Omental fat pad (tissue), 4 donors: Measurements from ENCODE around the gene CLUH. TPM values are rescaled to one million over a fixed set of nuclear protein-coding genes. Genes with fewer than 3 reads are reported as not detected.

Experiments used
- ATAC-seq: fragments of 150-250 bp; one replicate; pipeline ENCODE4 v1.9.1; 2016; ENCODE audit warnings: mild to moderate bottlenecking, moderate library complexity; ENCODE audit not compliant: low FRiP score
- DNase-seq: peaks from one replicate; pipeline ENCODE4 v3.0.0-alpha.2; 2019; ENCODE audit warnings: low spot score
- total RNA-seq, 4 donors: library from RNA; depleted of rRNA; stranded (reverse); fragments of >200 nt; gene quantifications; one replicate each; pipeline ENCODE4 v1.1.0, GENCODE V29; 2016
- TF ChIP-seq, protein P1 (sequence below), 3 donors: fragments of 450-650 bp; IDR thresholded peaks; one replicate each; pipeline ENCODE4 v1.5.1; 2016 to 2017; ENCODE audit warnings: antibody characterized with exemption in 3 of 3, mild to moderate bottlenecking in 3 of 3, moderate library complexity in 2 of 3

The CLUH gene
- total RNA-seq, 4 donors from 2014 or later, result 39.2 to 167 (median 95.0) TPM

DNA sequence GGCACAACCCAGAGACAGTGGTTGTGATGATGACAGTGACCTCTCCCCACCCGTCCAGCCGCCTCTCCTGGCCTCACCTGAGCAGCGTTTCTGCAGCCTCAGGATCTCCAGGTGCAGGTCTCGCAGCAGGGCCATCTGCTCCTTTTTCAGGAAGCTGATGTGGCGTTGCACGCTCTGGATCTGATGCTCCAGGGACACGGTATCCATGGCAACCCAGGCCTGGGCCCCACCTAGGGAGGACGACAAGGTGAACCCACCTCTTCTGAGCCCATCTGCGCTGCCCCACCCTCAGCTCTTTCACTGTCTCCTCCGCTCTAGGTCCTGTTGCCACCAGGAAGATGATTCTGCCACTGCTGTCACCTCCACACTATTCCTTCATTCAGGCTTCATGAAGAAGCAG lies 23.4 kb upstream of the CLUH start:
- ATAC-seq, result no peak
- TF ChIP-seq, protein P1, sequence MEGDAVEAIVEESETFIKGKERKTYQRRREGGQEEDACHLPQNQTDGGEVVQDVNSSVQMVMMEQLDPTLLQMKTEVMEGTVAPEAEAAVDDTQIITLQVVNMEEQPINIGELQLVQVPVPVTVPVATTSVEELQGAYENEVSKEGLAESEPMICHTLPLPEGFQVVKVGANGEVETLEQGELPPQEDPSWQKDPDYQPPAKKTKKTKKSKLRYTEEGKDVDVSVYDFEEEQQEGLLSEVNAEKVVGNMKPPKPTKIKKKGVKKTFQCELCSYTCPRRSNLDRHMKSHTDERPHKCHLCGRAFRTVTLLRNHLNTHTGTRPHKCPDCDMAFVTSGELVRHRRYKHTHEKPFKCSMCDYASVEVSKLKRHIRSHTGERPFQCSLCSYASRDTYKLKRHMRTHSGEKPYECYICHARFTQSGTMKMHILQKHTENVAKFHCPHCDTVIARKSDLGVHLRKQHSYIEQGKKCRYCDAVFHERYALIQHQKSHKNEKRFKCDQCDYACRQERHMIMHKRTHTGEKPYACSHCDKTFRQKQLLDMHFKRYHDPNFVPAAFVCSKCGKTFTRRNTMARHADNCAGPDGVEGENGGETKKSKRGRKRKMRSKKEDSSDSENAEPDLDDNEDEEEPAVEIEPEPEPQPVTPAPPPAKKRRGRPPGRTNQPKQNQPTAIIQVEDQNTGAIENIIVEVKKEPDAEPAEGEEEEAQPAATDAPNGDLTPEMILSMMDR (IDR thresholded peaks at IDR 0.05), result no peak
- DNase-seq, result no peak

DNA sequence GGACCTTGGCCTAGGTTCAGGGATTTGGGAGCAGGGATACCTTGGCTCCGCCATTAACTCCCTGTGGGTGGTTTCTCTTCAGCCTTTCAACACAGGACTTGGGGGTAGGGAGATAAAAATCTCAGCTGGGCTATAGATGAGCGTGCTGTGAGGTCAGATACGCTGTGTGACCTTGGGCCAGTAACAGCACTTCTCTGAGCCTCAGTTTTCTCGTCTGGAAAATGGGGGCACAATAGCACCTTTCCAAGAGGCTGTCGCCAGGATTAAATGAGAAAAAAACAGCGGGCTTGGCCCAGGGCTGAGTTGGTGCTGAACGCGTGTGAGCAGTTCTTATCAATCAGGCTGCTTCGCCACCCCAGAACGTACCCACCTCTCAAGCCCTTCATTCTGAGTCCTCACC lies 20.2 kb upstream of the CLUH start:
- ATAC-seq (no peak), DNase-seq (no peak)
- TF ChIP-seq, protein P1 (IDR thresholded peaks at IDR 0.05), result no peak

DNA sequence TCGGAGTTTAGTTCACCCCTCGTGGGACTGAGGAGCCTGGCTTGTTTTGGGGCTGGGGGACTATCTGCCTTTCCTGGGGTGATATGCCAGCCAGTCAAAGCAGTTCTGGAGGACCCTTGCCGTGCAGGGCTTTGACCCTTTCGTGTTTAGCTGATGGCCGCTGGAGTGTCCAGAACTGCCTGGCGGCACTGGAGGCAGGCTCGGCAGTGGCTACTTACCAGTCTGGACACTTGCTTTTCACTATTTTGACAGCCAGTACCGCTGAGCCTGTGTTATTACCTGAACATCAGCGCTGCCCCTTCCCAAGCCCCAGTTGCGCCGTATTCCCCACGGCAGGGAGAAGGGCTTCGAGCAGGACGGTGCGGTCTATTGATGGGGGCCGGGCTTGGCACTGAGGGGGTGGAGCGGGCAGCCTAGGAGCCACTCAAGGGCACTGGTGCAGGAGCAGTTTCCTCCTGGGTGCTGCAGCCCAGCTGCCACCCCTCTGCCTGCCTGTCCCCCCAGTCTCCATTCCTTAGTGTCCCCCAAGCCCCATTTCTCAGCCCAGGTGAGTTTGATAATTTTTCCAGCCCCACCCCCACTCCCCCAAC lies 19.3 kb upstream of the CLUH start:
- no peak for ATAC-seq

DNA sequence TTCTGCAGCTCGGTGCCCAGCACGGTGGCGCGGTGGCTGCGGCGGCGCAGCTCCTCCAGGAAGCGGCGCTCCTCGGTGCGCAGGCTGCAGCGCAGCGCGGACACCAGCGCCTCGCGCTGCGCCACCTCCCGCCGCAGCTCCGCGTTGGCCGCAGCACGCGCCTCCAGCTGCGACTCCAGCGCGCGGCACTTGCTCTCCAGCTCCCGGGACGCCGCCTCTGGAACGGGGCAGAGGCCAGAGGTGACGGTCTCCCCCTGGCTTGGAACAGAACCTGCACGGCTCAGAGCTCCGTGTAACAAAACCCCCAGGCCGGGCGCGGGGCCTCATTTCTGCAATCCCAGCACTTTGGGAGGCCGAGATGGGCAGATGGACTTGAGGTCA lies 13.2 kb upstream of the CLUH start:
- ATAC-seq (peak; percentile 25), DNase-seq (no peak)
- TF ChIP-seq, protein P1 (IDR thresholded peaks at IDR 0.05), result no peak

More for the DNA sequence above, 19.3 kb upstream of the CLUH start:
- no peak for DNase-seq
- TF ChIP-seq, protein P1 (IDR thresholded peaks at IDR 0.05), result no peak

DNA sequence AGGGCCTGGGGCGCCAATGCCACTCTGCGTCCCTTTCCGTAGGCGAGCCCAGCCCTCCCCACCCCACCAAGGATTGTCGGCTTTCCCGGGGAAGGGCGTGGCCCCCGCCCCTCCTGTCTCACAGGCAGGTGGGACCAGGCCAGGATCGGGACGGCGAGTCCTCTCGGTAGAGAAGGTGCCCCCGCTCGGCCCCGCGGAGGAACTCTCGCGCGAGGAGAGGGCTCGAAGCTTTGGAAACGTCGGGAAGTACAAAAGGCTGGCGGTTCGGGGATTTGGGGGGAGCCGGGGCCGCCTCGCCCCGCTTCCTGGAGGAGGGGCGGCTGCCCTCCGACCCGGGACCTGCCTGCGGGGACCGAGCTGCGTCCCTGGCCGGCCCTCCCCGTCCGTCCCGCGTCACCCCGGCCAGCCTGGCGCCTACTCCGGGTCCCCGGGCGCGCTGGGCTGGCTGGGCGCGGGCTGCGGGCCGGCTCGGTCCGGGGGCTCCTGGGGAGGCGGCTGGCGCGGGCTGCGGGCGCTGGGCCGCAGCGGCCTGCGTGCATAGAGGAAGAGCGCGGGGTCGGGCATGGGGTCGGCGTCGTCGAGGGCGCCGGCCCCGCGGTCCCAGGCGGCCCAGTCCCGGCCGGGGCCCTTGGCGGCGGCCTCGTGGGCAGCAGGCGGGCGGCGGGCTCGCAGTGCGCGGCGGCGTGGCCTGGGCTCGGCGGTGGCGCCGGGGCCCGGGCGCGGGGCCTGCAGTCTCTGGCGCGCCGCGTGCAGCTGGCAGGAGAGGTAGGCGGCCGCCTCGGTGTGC lies 12.6 kb upstream of the CLUH start:
- TF ChIP-seq, protein P1 (IDR thresholded peaks at IDR 0.05), result no peak
- ATAC-seq (no peak), DNase-seq (no peak)

DNA sequence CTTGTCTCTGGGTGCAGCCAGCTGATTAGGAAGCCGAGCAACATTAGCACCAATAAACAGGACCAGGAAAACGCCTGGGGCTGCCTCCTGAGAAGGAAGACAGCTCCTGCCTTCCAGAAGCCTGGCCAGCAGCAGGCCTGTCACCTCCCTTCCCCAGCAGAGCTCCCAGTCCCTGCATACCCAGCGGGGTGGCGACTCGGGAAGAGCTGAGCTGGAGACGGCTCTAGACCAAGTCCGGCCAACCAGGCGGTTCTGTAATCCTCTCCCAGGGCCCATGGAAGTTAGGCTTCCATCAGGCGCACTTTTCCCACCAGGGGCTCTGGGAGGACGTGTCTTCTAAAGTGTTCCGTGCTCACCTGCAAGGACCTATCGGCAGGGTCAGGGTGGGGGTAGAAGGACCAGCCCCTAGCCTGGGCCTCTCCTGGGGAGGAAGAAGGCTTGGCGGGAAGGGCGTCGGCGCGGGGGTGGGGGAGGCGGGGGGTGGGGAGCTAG lies 12.0 kb upstream of the CLUH start:
- ATAC-seq, result no peak
- TF ChIP-seq, protein P1 (IDR thresholded peaks at IDR 0.05), result no peak
- DNase-seq, result no peak

DNA sequence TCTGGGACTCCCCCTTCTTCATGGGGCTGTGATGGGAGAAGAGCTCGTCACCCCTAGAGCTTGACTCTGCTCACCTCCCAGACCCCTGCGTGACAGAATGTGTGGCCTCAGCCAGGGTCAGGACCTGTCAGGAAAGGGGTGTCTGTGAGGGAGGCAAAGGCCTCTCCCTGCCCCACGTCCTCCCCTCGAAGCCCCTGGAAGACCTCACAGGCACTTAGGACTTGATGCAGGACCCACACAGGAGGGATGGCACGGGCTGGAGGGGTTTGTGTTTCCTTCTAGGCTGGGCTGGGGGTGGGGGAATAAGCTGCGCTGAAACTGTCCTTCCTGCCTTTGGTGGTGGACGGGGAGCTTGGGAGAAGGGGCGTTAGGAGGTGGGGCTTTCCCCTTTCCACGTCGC lies 11.0 kb upstream of the CLUH start:
- DNase-seq (no peak), ATAC-seq (no peak)
- TF ChIP-seq, protein P1 (IDR thresholded peaks at IDR 0.05), result no peak
